Breast epithelium (tissue), 3 donors: Measurements from ENCODE around the gene FABP1.

Experiments used
- POLR2AphosphoS5 ChIP-seq, 3 donors: sonication (generic); formaldehyde crosslinking; IDR thresholded peaks; one replicate each; pipeline ENCODE4 v1.6.1; 2017; ENCODE audit warnings: antibody characterized with exemption in 3 of 3
- TF ChIP-seq, protein P1 (sequence below), 3 donors: fragments of 450-650 bp; IDR thresholded peaks; one replicate each; pipeline ENCODE4 v1.5.1; 2016 to 2017; ENCODE audit warnings: antibody characterized with exemption in 3 of 3, mild to moderate bottlenecking in 3 of 3, moderate library complexity in 3 of 3

DNA sequence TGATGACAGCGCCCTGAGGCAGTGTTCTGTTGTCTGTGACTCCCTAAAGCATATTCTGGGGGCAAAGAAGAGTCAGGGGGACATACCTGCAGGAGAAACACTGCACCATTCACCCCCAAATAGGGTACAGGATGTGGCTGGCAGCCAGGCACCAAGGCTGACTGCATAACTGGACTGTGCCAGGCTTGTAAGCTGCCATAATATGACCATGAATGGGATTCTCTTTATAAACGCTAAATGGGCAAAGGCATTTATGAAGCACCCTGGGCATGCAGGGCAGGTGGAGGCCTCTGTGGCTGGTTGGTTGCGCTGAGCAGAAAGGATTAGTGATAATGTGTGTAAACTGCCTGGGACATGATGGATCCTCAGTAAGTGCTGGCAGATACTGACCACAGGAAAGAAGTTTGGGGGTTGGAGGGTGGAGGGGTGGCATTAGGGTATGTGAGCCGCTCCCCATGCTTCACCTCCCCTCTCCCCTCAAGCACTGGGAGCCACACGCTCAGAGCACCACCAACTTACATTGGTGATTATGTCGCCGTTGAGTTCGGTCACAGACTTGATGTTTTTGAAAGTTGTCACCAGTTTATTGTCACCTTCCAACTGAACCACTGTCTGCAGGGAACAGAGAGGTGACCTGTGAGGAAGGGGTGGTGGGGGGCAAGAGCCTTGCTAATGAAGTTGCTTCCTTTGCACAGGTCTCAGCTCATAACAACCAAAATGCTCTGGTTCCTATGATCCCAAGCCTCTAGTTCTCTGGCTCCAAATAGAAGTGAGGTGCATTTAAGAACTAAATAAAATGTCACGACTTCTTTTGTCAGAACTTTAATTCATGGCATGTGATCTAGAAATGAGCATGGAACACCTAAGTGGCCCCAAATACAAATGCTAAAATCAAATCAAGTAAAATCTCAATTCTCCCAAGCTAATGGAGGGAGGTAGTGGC, 3.6 kb downstream of the FABP1 start:
- TF ChIP-seq POLR2AphosphoS5 (IDR thresholded peaks at IDR 0.05), result no peak
- TF ChIP-seq, protein P1, sequence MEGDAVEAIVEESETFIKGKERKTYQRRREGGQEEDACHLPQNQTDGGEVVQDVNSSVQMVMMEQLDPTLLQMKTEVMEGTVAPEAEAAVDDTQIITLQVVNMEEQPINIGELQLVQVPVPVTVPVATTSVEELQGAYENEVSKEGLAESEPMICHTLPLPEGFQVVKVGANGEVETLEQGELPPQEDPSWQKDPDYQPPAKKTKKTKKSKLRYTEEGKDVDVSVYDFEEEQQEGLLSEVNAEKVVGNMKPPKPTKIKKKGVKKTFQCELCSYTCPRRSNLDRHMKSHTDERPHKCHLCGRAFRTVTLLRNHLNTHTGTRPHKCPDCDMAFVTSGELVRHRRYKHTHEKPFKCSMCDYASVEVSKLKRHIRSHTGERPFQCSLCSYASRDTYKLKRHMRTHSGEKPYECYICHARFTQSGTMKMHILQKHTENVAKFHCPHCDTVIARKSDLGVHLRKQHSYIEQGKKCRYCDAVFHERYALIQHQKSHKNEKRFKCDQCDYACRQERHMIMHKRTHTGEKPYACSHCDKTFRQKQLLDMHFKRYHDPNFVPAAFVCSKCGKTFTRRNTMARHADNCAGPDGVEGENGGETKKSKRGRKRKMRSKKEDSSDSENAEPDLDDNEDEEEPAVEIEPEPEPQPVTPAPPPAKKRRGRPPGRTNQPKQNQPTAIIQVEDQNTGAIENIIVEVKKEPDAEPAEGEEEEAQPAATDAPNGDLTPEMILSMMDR (IDR thresholded peaks at IDR 0.05), result no peak
